Thyroid gland (tissue), 4 donors: ENCODE results near the gene NCS1. TPM values are rescaled to one million over a fixed set of nuclear protein-coding genes. Genes with fewer than 3 reads are reported as not detected.

ENCODE experiments used
- DNase-seq, 2 donors: peaks; one replicate each; pipeline ENCODE4 v3.0.0-alpha.2; 2019
- H3K27ac ChIP-seq, 3 donors: fragments of 200-600 bp; sonication (generic); 1 replicate in 2 of 3; 2 replicates in 1 of 3; pipeline ENCODE4 v1.5.1; 2016 to 2019; ENCODE audit warnings: mild to moderate bottlenecking in 1 of 3, moderate library complexity in 1 of 3
- H3K27me3 ChIP-seq: fragments of 200-600 bp; sonication (generic); one replicate; pipeline ENCODE4 v1.5.1; 2019
- H3K36me3 ChIP-seq, 2 donors: fragments of 200-600 bp; sonication (generic); one replicate each; pipeline ENCODE4 v1.5.1; 2016 to 2019
- H3K4me1 ChIP-seq, 2 donors: fragments of 200-600 bp; sonication (generic); one replicate each; pipeline ENCODE4 v1.5.1; 2017 to 2019
- H3K4me3 ChIP-seq, 3 donors: fragments of 200-600 bp; sonication (generic); replicated peaks in 1 of 3; 1 replicate in 2 of 3; 2 replicates in 1 of 3; pipeline ENCODE4 v1.5.1; 2016; ENCODE audit warnings: mild to moderate bottlenecking in 1 of 3
- H3K9me3 ChIP-seq: fragments of 200-600 bp; sonication (generic); one replicate; pipeline ENCODE4 v1.5.1; 2017
- CTCF ChIP-seq, 6 experiments: fragments of 200-600 bp in 3 of 6; fragments of 450-650 bp in 3 of 6; sonication (generic) in 3 of 6; IDR thresholded peaks; one replicate each; pipeline ENCODE4 v1.5.1; 2016 to 2019; ENCODE audit warnings: antibody characterized with exemption in 6 of 6, mild to moderate bottlenecking in 2 of 6, inconsistent platforms in 1 of 6, moderate library complexity in 1 of 6
- POLR2A ChIP-seq, 2 donors: fragments of 450-650 bp; IDR thresholded peaks; one replicate each; pipeline ENCODE4 v1.6.1; 2017; ENCODE audit warnings: antibody characterized with exemption in 2 of 2, mild to moderate bottlenecking in 2 of 2, moderate library complexity in 1 of 2
- WGBS, 2 donors: methylation state at CpG; one replicate each; pipeline ENCODE4 v1.1.5; 2017; 5-methylcytosine and 5-hydroxymethylcytosine counted together
- intact Hi-C: fragments of 100-400 bp; cut with DNase I; formaldehyde crosslinking; loops from one replicate; pipeline ENCODE4 v1.15.1; 2023
- total RNA-seq, 4 donors: library from RNA; depleted of rRNA; stranded (reverse); fragments of >200 nt; gene quantifications; one replicate each; pipeline ENCODE4 v1.2.3, GENCODE V29; 2016

Gene NCS1
- total RNA-seq, 4 donors from 2014 or later, result 31.0 to 85.4 (median 61.2) TPM

- no peak for DNase-seq
- intact Hi-C loops, result no loop called here
- Histone ChIP-seq H3K27me3 (no peaks in the 10 kb centered on the region), H3K4me3 (no peak overlapping the region), H3K27ac (peak overlapping the region; percentile 97 to 98 (median 98)), H3K36me3 (no peaks in the 10 kb centered on the region), H3K4me1 (peaks cover 67 to 83% of the 10 kb centered on the region in 2 donors), H3K9me3 (no peaks in the 10 kb centered on the region)
- no peak for TF ChIP-seq POLR2A (IDR thresholded peaks at IDR 0.05)
- no peak for TF ChIP-seq CTCF (IDR thresholded peaks at IDR 0.05)
- WGBS, 2 donors, result 84 to 91% methylated on average over 7 to 8 of the region's 8 CpGs
Observed at GRCh38 chr9:130201974-130202373, 29.8 kb downstream of the NCS1 start.

DNA sequence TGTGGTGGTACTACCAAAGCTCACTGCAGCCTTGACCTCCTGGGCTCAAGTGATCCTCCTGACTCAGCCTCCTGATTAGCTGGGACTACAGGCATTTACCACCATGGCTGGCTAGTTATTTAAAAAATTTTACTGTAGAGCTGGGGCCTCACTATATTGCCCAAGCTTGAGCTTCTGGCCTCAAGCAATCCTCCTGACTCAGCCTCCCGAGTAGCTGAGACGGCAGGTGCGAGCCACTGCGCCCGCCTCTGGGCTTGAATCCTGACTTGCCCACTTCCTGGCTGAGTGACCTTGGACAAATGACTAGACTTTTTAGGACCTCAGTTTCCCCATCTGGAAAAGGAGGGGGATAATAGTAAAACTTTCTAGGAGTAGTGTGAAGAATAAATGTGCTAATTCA, 32.1 kb downstream of the NCS1 start:
- 98% methylated on average over 5 of the region's 5 CpGs for WGBS, 2 donors
- peak overlapping the region; percentile 48 to 98 (median 68) for H3K27ac ChIP-seq

GRCh38 chr9:130204959-130205358, 32.8 kb downstream of the NCS1 start:
- Histone ChIP-seq H3K9me3 (no peaks in the 10 kb centered on the region), H3K27ac (peak overlapping the region; percentile 48 to 98 (median 68)), H3K4me3 (no peak overlapping the region), H3K27me3 (no peaks in the 10 kb centered on the region), H3K4me1 (peaks cover 62 to 76% of the 10 kb centered on the region in 2 donors), H3K36me3 (no peaks in the 10 kb centered on the region)
- WGBS, 2 donors, result 45 to 61% methylated on average over 12 of the region's 12 CpGs
- peak; percentile 58 to 63 for DNase-seq
- intact Hi-C loops, result no loop called here
- no peak for TF ChIP-seq CTCF (IDR thresholded peaks at IDR 0.05)
- no peak for TF ChIP-seq POLR2A (IDR thresholded peaks at IDR 0.05)

More for the DNA sequence above, 32.1 kb downstream of the NCS1 start:
- intact Hi-C loops, result no loop called here
- DNase-seq, result no peak
- Histone ChIP-seq H3K4me3 (no peak overlapping the region), H3K27me3 (no peaks in the 10 kb centered on the region), H3K9me3 (no peaks in the 10 kb centered on the region), H3K4me1 (peaks cover 61 to 76% of the 10 kb centered on the region in 2 donors), H3K36me3 (no peaks in the 10 kb centered on the region)
- TF ChIP-seq CTCF (IDR thresholded peaks at IDR 0.05) (no peak), POLR2A (IDR thresholded peaks at IDR 0.05) (no peak)

DNA sequence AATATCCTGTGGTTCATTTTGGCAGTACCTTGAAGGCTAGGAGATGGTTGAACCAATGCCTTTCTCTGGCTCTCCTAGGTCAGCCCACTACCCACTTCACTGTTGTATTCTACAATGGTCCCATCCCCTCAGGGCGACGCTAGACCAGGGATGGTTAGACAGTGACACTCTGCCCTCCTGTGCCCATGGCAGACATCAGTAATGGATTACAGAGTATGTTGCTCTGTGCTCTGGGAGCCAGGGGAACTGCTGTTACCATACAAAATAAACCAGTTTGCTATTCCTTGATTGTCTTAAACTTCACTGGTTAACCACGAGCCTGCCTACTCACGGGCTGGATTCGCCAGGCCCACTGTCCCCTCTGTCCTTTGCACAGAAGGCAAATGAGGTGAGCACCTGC, 33.7 kb downstream of the NCS1 start:
- Histone ChIP-seq H3K9me3 (no peaks in the 10 kb centered on the region), H3K27me3 (no peaks in the 10 kb centered on the region), H3K4me1 (peaks cover 61 to 70% of the 10 kb centered on the region in 2 donors), H3K4me3 (no peak overlapping the region), H3K36me3 (no peaks in the 10 kb centered on the region), H3K27ac (peak overlapping the region; percentile 18 to 98 (median 68))
- no peak for TF ChIP-seq CTCF (IDR thresholded peaks at IDR 0.05)
- no peak for TF ChIP-seq POLR2A (IDR thresholded peaks at IDR 0.05)
- DNase-seq, result no peak
- 97% methylated on average over 5 of the region's 5 CpGs for WGBS, 2 donors
- intact Hi-C loops, result no loop called here

DNA sequence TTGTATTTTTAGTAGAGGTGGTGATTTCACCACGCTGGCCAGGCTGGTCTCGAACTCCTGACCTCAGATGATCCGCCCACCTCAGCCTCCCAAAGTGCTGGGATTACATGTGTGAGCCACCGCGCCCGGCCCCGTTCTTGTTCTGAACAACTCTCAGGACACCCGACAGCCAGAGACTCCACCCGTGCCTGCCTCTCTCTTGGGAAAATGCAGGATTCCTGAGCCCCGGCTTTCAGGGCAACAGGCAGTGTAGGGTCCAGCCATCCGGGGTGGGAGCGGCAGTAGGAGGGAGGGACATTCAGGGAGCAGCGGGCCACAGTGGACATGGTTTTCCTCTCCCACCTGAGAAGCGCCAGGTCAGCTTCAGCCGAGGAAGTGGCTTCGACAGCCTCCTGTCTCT, 34.4 kb downstream of the NCS1 start:
- intact Hi-C loops, result no loop called here
- TF ChIP-seq CTCF (IDR thresholded peaks at IDR 0.05), result no peak
- TF ChIP-seq POLR2A (IDR thresholded peaks at IDR 0.05), result no peak
- H3K4me3 ChIP-seq, result no peak overlapping the region
- 81 to 90% methylated on average over 12 to 16 of the region's 16 CpGs for WGBS, 2 donors
- peaks cover 57 to 67% of the 10 kb centered on the region in 2 donors for H3K4me1 ChIP-seq
- peak overlapping the region; percentile 18 to 98 (median 42) for H3K27ac ChIP-seq
- DNase-seq, result no peak
- H3K36me3 ChIP-seq, result no peaks in the 10 kb centered on the region
- H3K27me3 ChIP-seq, result no peaks in the 10 kb centered on the region
- no peaks in the 10 kb centered on the region for H3K9me3 ChIP-seq
